ENCODE data around the gene DDX10.

DDX10 gene

GRCh38 chr11:108838792-108839105 is 173.9 kb downstream of the DDX10 start:
- WGBS (ENCODE audit: extremely low coverage, insufficient coverage, insufficient read length) = no CpG with 5 or more reads among the region's 1 CpG
- H3K9ac ChIP-seq (ENCODE audit: low read length) = no peak overlapping the region

GRCh38 chr11:108846009-108846408 is 181.1 kb downstream of the DDX10 start:
- H3K9ac ChIP-seq (ENCODE audit: low read length) = no peak overlapping the region
- H4K12ac ChIP-seq (ENCODE audit: low read depth, low read length) = no peak overlapping the region
- no peak overlapping the region for H3K4ac ChIP-seq (ENCODE audit: low read depth, low read length)
- H3K14ac ChIP-seq (ENCODE audit: low read length) = no peak overlapping the region
- H3K23ac ChIP-seq (ENCODE audit: low read length) = no peak overlapping the region
- H3K79me1 ChIP-seq (ENCODE audit: low read length) = no peaks in the 10 kb centered on the region
- H3K79me2 ChIP-seq (ENCODE audit: control insufficient read depth, insufficient read depth, low read length, poor library complexity) = no peaks in the 10 kb centered on the region
- no peaks in the 10 kb centered on the region for H3K27me3 ChIP-seq (ENCODE audit: insufficient read depth, low read length)
- no peak overlapping the region for H3K4me3 ChIP-seq (ENCODE audit: low read depth, low read length)
- no peak overlapping the region for H2BK120ac ChIP-seq (ENCODE audit: insufficient read depth, low read length, poor library complexity)
- H3K4me1 ChIP-seq (ENCODE audit: control insufficient read depth in 1 of 2, insufficient read depth in 2 of 2, low read length in 2 of 2) = no peaks in the 10 kb centered on the region
- H4K91ac ChIP-seq (ENCODE audit: low read depth, low read length) = no peak overlapping the region
- no peak overlapping the region for H4K8ac ChIP-seq (ENCODE audit: low read depth, low read length)
- no peak overlapping the region for H3K27ac ChIP-seq (ENCODE audit: low read depth, low read length)
- H2AFZ ChIP-seq (ENCODE audit: insufficient read depth, low read length, poor library complexity) = no peak overlapping the region
- no peak overlapping the region for H3K4me2 ChIP-seq (ENCODE audit: low read length)
- no peak overlapping the region for H2AK5ac ChIP-seq (ENCODE audit: low read length)
- H2BK5ac ChIP-seq (ENCODE audit: low read depth, low read length, poor library complexity) = no peak overlapping the region
- DNase-seq = no peak
- no peaks in the 10 kb centered on the region for H3K36me3 ChIP-seq (ENCODE audit: control insufficient read depth in 1 of 2, insufficient read depth in 2 of 2, low read length in 2 of 2)
- no peak overlapping the region for H2BK12ac ChIP-seq (ENCODE audit: low read length)
- H3K9me3 ChIP-seq (ENCODE audit: insufficient read depth, low read depth, low read length) = no peaks in the 10 kb centered on the region
- no peak overlapping the region for H3K18ac ChIP-seq (ENCODE audit: low read length)

More at GRCh38 chr11:108838792-108839105, 173.9 kb downstream of the DDX10 start:
- H3K18ac ChIP-seq (ENCODE audit: low read length) = no peak overlapping the region
- H3K9me3 ChIP-seq (ENCODE audit: insufficient read depth, low read depth, low read length) = no peaks in the 10 kb centered on the region
- H3K27me3 ChIP-seq (ENCODE audit: insufficient read depth, low read length) = no peaks in the 10 kb centered on the region
- no peaks in the 10 kb centered on the region for H3K36me3 ChIP-seq (ENCODE audit: control insufficient read depth in 1 of 2, insufficient read depth in 2 of 2, low read length in 2 of 2)
- H2BK120ac ChIP-seq (ENCODE audit: insufficient read depth, low read length, poor library complexity) = no peak overlapping the region
- no peak for DNase-seq
- H3K23ac ChIP-seq (ENCODE audit: low read length) = no peak overlapping the region
- H3K4me1 ChIP-seq (ENCODE audit: control insufficient read depth in 1 of 2, insufficient read depth in 2 of 2, low read length in 2 of 2) = no peaks in the 10 kb centered on the region
- no peak overlapping the region for H3K4me2 ChIP-seq (ENCODE audit: low read length)
- no peak overlapping the region for H2AK5ac ChIP-seq (ENCODE audit: low read length)
- no peak overlapping the region for H3K27ac ChIP-seq (ENCODE audit: low read depth, low read length)
- H2AFZ ChIP-seq (ENCODE audit: insufficient read depth, low read length, poor library complexity) = no peak overlapping the region
- H2BK5ac ChIP-seq (ENCODE audit: low read depth, low read length, poor library complexity) = no peak overlapping the region
- H3K4ac ChIP-seq (ENCODE audit: low read depth, low read length) = no peak overlapping the region
- H3K14ac ChIP-seq (ENCODE audit: low read length) = no peak overlapping the region
- no peak overlapping the region for H2BK12ac ChIP-seq (ENCODE audit: low read length)
- H4K91ac ChIP-seq (ENCODE audit: low read depth, low read length) = no peak overlapping the region
- no peak overlapping the region for H4K8ac ChIP-seq (ENCODE audit: low read depth, low read length)
- H3K4me3 ChIP-seq (ENCODE audit: low read depth, low read length) = no peak overlapping the region
- no peaks in the 10 kb centered on the region for H3K79me2 ChIP-seq (ENCODE audit: control insufficient read depth, insufficient read depth, low read length, poor library complexity)
- no peaks in the 10 kb centered on the region for H3K79me1 ChIP-seq (ENCODE audit: low read length)
- H4K12ac ChIP-seq (ENCODE audit: low read depth, low read length) = no peak overlapping the region

GRCh38 chr11:108847298-108847990 is 182.6 kb downstream of the DDX10 start:
- Histone ChIP-seq H4K8ac (ENCODE audit: low read depth, low read length) (no peak overlapping the region), H3K23ac (ENCODE audit: low read length) (no peak overlapping the region), H3K14ac (ENCODE audit: low read length) (no peak overlapping the region), H3K27ac (ENCODE audit: low read depth, low read length) (no peak overlapping the region), H2BK5ac (ENCODE audit: low read depth, low read length, poor library complexity) (no peak overlapping the region), H2AK5ac (ENCODE audit: low read length) (no peak overlapping the region), H2BK12ac (ENCODE audit: low read length) (no peak overlapping the region), H3K18ac (ENCODE audit: low read length) (no peak overlapping the region), H3K4me1 (ENCODE audit: control insufficient read depth in 1 of 2, insufficient read depth in 2 of 2, low read length in 2 of 2) (no peaks in the 10 kb centered on the region), H2AFZ (ENCODE audit: insufficient read depth, low read length, poor library complexity) (no peak overlapping the region), H3K79me1 (ENCODE audit: low read length) (no peaks in the 10 kb centered on the region), H3K4ac (ENCODE audit: low read depth, low read length) (no peak overlapping the region), H3K9me3 (ENCODE audit: insufficient read depth, low read depth, low read length) (no peaks in the 10 kb centered on the region), H3K36me3 (ENCODE audit: control insufficient read depth in 1 of 2, insufficient read depth in 2 of 2, low read length in 2 of 2) (no peaks in the 10 kb centered on the region), H3K27me3 (ENCODE audit: insufficient read depth, low read length) (no peaks in the 10 kb centered on the region), H3K9ac (ENCODE audit: low read length) (no peak overlapping the region), H2BK120ac (ENCODE audit: insufficient read depth, low read length, poor library complexity) (no peak overlapping the region), H4K12ac (ENCODE audit: low read depth, low read length) (no peak overlapping the region), H3K4me2 (ENCODE audit: low read length) (no peak overlapping the region), H3K79me2 (ENCODE audit: control insufficient read depth, insufficient read depth, low read length, poor library complexity) (no peaks in the 10 kb centered on the region), H3K4me3 (ENCODE audit: low read depth, low read length) (no peak overlapping the region), H4K91ac (ENCODE audit: low read depth, low read length) (no peak overlapping the region)
- no peak for DNase-seq
- WGBS (ENCODE audit: extremely low coverage, insufficient coverage, insufficient read length) = no CpG with 5 or more reads among the region's 3 CpGs

- Histone ChIP-seq H3K9ac (ENCODE audit: low read length) (no peak overlapping the region), H3K4me2 (ENCODE audit: low read length) (no peak overlapping the region), H3K18ac (ENCODE audit: low read length) (no peak overlapping the region), H3K36me3 (ENCODE audit: control insufficient read depth in 1 of 2, insufficient read depth in 2 of 2, low read length in 2 of 2) (no peaks in the 10 kb centered on the region), H2AFZ (ENCODE audit: insufficient read depth, low read length, poor library complexity) (no peak overlapping the region), H3K4me1 (ENCODE audit: control insufficient read depth in 1 of 2, insufficient read depth in 2 of 2, low read length in 2 of 2) (no peaks in the 10 kb centered on the region), H4K8ac (ENCODE audit: low read depth, low read length) (no peak overlapping the region), H3K9me3 (ENCODE audit: insufficient read depth, low read depth, low read length) (no peaks in the 10 kb centered on the region), H2AK5ac (ENCODE audit: low read length) (no peak overlapping the region), H3K27me3 (ENCODE audit: insufficient read depth, low read length) (no peaks in the 10 kb centered on the region), H3K4ac (ENCODE audit: low read depth, low read length) (no peak overlapping the region), H4K12ac (ENCODE audit: low read depth, low read length) (no peak overlapping the region), H3K4me3 (ENCODE audit: low read depth, low read length) (no peak overlapping the region), H3K23ac (ENCODE audit: low read length) (no peak overlapping the region), H2BK5ac (ENCODE audit: low read depth, low read length, poor library complexity) (no peak overlapping the region), H3K27ac (ENCODE audit: low read depth, low read length) (no peak overlapping the region), H4K91ac (ENCODE audit: low read depth, low read length) (no peak overlapping the region), H3K14ac (ENCODE audit: low read length) (no peak overlapping the region), H2BK120ac (ENCODE audit: insufficient read depth, low read length, poor library complexity) (no peak overlapping the region), H3K79me2 (ENCODE audit: control insufficient read depth, insufficient read depth, low read length, poor library complexity) (no peaks in the 10 kb centered on the region), H2BK12ac (ENCODE audit: low read length) (no peak overlapping the region), H3K79me1 (ENCODE audit: low read length) (no peaks in the 10 kb centered on the region)
- DNase-seq = no peak
These were observed 186.9 kb downstream of the DDX10 start for GRCh38 chr11:108851781-108852180.

All from trophoblast cell (in vitro differentiated cells and primary cell).